MM.1S (cell line): Measurements from ENCODE around the gene TCTA.

Source experiments
- DNase-seq: peaks from one replicate; pipeline ENCODE4 v3.0.0-alpha.2; 2015
- H2AFZ ChIP-seq: fragments of 300-600 bp; sonication (generic); 2 replicates; pipeline ENCODE4 v1.6.0; 2016; ENCODE audit warnings: antibody characterized with exemption, low read length
- H3F3A ChIP-seq: fragments of 300-600 bp; sonication (generic); 2 replicates; pipeline ENCODE4 v1.6.1; 2016; ENCODE audit warnings: mild to moderate bottlenecking, antibody characterized with exemption, low read length, moderate library complexity, mixed read lengths; ENCODE audit not compliant: insufficient read depth
- H3K27ac ChIP-seq: fragments of 300-600 bp; sonication (generic); 2 replicates; pipeline ENCODE4 v1.5.1; 2016; ENCODE audit warnings: mild to moderate bottlenecking, low read length
- H3K27me3 ChIP-seq: fragments of 300-600 bp; sonication (generic); replicated peaks from 2 replicates; pipeline ENCODE4 v1.6.0; 2016; ENCODE audit warnings: low read length; ENCODE audit not compliant: insufficient read depth
- H3K36me3 ChIP-seq: fragments of 300-600 bp; sonication (generic); replicated peaks from 2 replicates; pipeline ENCODE4 v1.6.1; 2016; ENCODE audit warnings: mild to moderate bottlenecking, low read length, mixed read lengths; ENCODE audit not compliant: insufficient read depth
- H3K4me1 ChIP-seq: fragments of 300-600 bp; sonication (generic); 2 replicates; pipeline ENCODE4 v1.6.1; 2016; ENCODE audit warnings: low read length, mixed read lengths
- H3K4me2 ChIP-seq: fragments of 300-600 bp; sonication (generic); 2 replicates; pipeline ENCODE4 v1.6.0; 2016; ENCODE audit warnings: low read depth, low read length
- H3K4me3 ChIP-seq: fragments of 300-600 bp; sonication (generic); 2 replicates; pipeline ENCODE4 v1.5.1; 2016; ENCODE audit warnings: low read length, mixed read lengths
- H3K79me2 ChIP-seq: fragments of 300-600 bp; sonication (generic); 2 replicates; pipeline ENCODE4 v1.6.1; 2016; ENCODE audit warnings: mixed run types, low read length, mixed read lengths
- H3K9ac ChIP-seq: fragments of 300-600 bp; sonication (generic); 2 replicates; pipeline ENCODE4 v1.6.1; 2016; ENCODE audit warnings: low read length, mixed read lengths
- H3K9me2 ChIP-seq: fragments of 300-600 bp; sonication (generic); replicated peaks from 2 replicates; pipeline ENCODE4 v1.6.1; 2016; ENCODE audit warnings: mild to moderate bottlenecking, low read length, mixed read lengths; ENCODE audit not compliant: insufficient read depth
- H3K9me3 ChIP-seq: fragments of 300-600 bp; sonication (generic); replicated peaks from 2 replicates; pipeline ENCODE4 v1.6.1; 2016; ENCODE audit warnings: mild to moderate bottlenecking, low read length, mixed read lengths; ENCODE audit not compliant: insufficient read depth
- H4K20me1 ChIP-seq: fragments of 300-600 bp; sonication (generic); 2 replicates; pipeline ENCODE4 v1.6.1; 2016; ENCODE audit warnings: mild to moderate bottlenecking, low read length, moderate library complexity, mixed read lengths; ENCODE audit not compliant: insufficient read depth
- EZH2 ChIP-seq: fragments of 300-600 bp; sonication (generic); optimal IDR thresholded peaks from 2 replicates; pipeline ENCODE3; 2017; ENCODE audit warnings: low read depth, mild to moderate bottlenecking, antibody characterized with exemption, low read length, mixed read lengths
- EZH2phosphoT487 ChIP-seq: fragments of 300-600 bp; sonication (generic); IDR thresholded peaks from 2 replicates; pipeline ENCODE4 v1.6.1; 2018; ENCODE audit warnings: antibody characterized with exemption, low read length
- TF ChIP-seq, protein P1 (sequence below): fragments of 300-600 bp; sonication (generic); IDR thresholded peaks from 2 replicates; pipeline ENCODE4 v1.5.1; 2016; ENCODE audit warnings: antibody characterized with exemption, low read length, mixed read lengths

Gene TCTA

GRCh38 chr3:49371946-49372345 is 40.3 kb upstream of the TCTA start:
- no peak for DNase-seq
- no peaks in the 10 kb centered on the region for H3F3A ChIP-seq
- TF ChIP-seq, protein P1, sequence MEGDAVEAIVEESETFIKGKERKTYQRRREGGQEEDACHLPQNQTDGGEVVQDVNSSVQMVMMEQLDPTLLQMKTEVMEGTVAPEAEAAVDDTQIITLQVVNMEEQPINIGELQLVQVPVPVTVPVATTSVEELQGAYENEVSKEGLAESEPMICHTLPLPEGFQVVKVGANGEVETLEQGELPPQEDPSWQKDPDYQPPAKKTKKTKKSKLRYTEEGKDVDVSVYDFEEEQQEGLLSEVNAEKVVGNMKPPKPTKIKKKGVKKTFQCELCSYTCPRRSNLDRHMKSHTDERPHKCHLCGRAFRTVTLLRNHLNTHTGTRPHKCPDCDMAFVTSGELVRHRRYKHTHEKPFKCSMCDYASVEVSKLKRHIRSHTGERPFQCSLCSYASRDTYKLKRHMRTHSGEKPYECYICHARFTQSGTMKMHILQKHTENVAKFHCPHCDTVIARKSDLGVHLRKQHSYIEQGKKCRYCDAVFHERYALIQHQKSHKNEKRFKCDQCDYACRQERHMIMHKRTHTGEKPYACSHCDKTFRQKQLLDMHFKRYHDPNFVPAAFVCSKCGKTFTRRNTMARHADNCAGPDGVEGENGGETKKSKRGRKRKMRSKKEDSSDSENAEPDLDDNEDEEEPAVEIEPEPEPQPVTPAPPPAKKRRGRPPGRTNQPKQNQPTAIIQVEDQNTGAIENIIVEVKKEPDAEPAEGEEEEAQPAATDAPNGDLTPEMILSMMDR, result no peak
- TF ChIP-seq EZH2 (no peak), EZH2phosphoT487 (no peak)
- H3K36me3 ChIP-seq, result peaks cover 22% of the 10 kb centered on the region
- H3K4me3 ChIP-seq, result no peak overlapping the region
- no peak overlapping the region for H3K4me2 ChIP-seq
- H3K9me2 ChIP-seq, result no peaks in the 10 kb centered on the region
- H3K9me3 ChIP-seq, result no peaks in the 10 kb centered on the region
- no peak overlapping the region for H3K9ac ChIP-seq
- H4K20me1 ChIP-seq, result peaks cover 10% of the 10 kb centered on the region
- H3K27me3 ChIP-seq, result no peaks in the 10 kb centered on the region
- H3K27ac ChIP-seq, result no peak overlapping the region
- H2AFZ ChIP-seq, result no peak overlapping the region
- no peaks in the 10 kb centered on the region for H3K4me1 ChIP-seq
- H3K79me2 ChIP-seq, result peaks cover 93% of the 10 kb centered on the region

GRCh38 chr3:49377483-49377882 is 34.7 kb upstream of the TCTA start:
- Histone ChIP-seq H2AFZ (no peak overlapping the region), H3K4me2 (no peak overlapping the region), H3K9ac (no peak overlapping the region), H3K79me2 (peaks cover 98% of the 10 kb centered on the region), H3K9me2 (no peaks in the 10 kb centered on the region), H3K9me3 (no peaks in the 10 kb centered on the region), H3K4me1 (no peaks in the 10 kb centered on the region), H3K27me3 (no peaks in the 10 kb centered on the region), H4K20me1 (peaks cover 29% of the 10 kb centered on the region), H3K27ac (no peak overlapping the region), H3K4me3 (no peak overlapping the region), H3F3A (no peaks in the 10 kb centered on the region), H3K36me3 (peaks cover 14% of the 10 kb centered on the region)
- no peak for DNase-seq
- no peak for TF ChIP-seq EZH2
- no peak for TF ChIP-seq EZH2phosphoT487
- TF ChIP-seq, protein P1, result no peak

DNA sequence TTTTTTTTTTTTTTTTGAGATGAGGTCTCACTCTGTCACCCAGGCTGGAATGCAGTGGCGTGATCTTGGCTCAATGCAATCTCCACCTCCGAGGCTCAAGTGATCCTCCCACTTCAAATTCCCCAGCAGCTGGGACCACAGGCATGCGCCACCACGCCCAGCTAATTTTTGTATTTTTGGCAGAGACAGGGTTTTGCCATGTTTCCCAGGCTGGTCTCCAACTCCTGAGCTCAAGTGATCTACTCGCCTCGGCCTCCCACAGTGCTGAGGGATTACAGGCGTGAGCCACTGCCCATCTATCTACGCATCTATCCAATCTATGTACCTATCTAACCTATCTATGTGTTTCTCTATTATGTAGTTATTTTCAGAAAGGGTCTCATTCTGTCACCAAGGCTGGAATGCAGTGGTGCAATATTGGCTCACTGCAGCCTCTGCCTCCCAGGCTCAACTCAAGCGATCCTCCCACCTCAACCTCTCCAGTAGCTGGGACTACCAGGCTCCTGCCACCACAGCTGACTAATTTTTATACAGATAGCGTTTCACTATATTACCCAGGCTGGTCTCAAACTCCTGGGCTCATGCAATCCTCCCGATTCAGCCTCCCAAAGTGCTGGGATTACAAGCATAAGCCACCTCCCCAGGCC is 33.9 kb upstream of the TCTA start:
- Histone ChIP-seq H3K9ac (no peak overlapping the region), H3K4me2 (no peak overlapping the region), H3K79me2 (peaks cover 98% of the 10 kb centered on the region), H3K27ac (no peak overlapping the region), H3F3A (no peaks in the 10 kb centered on the region), H3K36me3 (peaks cover 8% of the 10 kb centered on the region), H2AFZ (no peak overlapping the region), H3K27me3 (no peaks in the 10 kb centered on the region), H3K9me2 (no peaks in the 10 kb centered on the region), H3K9me3 (no peaks in the 10 kb centered on the region), H3K4me3 (no peak overlapping the region), H4K20me1 (peaks cover 29% of the 10 kb centered on the region), H3K4me1 (no peaks in the 10 kb centered on the region)
- DNase-seq, result no peak
- TF ChIP-seq EZH2phosphoT487 (no peak), EZH2 (no peak)
- TF ChIP-seq, protein P1, result no peak
